ENCODE results near the gene ARHGAP22. TPM values are rescaled to one million over a fixed set of nuclear protein-coding genes. Genes with fewer than 3 reads are reported as not detected.

Gene ARHGAP22
- total and polyA plus RNA-seq, 2 donors (not counting 1 experiment from before 2014, with no cell fraction given), result 10.4 to 75.5 TPM

DNA sequence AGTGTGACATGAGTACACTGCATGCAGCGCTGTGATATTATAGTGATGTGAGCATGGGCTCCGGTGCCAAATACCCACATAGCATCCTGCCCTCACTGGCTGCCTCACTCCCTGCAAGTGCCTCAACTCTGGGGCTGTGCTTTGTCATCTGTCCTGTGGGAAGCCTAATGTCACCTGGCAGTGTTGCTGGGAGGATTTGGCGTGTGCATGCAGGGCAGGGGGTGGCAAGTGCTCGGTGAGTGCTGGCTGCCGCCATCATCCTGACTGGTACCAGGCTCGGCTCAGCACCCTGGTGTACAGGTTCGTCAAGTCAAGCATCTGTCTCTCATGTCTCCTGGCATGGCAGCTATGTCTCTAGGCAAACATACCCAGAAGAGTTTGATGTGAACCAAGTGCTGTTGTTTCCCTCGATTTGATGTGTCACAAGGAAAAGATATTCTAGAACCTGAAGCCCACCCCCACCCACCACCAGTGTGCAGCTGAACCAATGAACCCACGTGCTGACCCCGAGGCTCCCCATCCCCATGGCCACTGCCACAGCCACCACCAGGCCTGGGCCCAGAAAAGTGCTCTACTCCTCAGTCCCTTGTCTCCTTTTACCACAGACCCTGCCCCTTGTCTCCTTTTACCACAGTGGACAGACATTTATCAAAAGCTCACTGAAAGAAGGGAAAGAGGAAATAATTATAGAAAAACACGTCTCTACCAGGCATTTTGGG, 162.6 kb downstream of the ARHGAP22 start:
- Histone ChIP-seq H2AFZ (ENCODE audit: low read length) (no peak overlapping the region), H3K4me3 (replicated peaks in 1 of 4; ENCODE audit: control extremely low read depth in 1 of 4, insufficient read depth in 1 of 4, low read depth in 3 of 4, low read length in 4 of 4) (no peak overlapping the region), H3K4me1 (ENCODE audit: control insufficient read depth, extremely low read depth, insufficient read depth, low read length) (peaks cover 13% of the 10 kb centered on the region), H4K20me1 (ENCODE audit: control insufficient read depth, extremely low read depth, insufficient read depth, low read length) (no peaks in the 10 kb centered on the region), H3K79me2 (ENCODE audit: control insufficient read depth, insufficient read depth, low read length) (no peaks in the 10 kb centered on the region), H3K27ac (ENCODE audit: insufficient read depth, low read length) (no peak overlapping the region), H3K9ac (ENCODE audit: insufficient read depth, low read length) (no peak overlapping the region), H3K27me3 (ENCODE audit: control insufficient read depth, insufficient read depth, low read length) (no peaks in the 10 kb centered on the region), H3K36me3 (ENCODE audit: control insufficient read depth, insufficient read depth, low read length) (peaks cover 14% of the 10 kb centered on the region), H3K4me2 (ENCODE audit: extremely low read depth, insufficient read depth, low read length) (no peak overlapping the region), H3K9me3 (ENCODE audit: control insufficient read depth, insufficient read depth, low read depth, low read length) (no peaks in the 10 kb centered on the region)
- TF ChIP-seq, protein P1, sequence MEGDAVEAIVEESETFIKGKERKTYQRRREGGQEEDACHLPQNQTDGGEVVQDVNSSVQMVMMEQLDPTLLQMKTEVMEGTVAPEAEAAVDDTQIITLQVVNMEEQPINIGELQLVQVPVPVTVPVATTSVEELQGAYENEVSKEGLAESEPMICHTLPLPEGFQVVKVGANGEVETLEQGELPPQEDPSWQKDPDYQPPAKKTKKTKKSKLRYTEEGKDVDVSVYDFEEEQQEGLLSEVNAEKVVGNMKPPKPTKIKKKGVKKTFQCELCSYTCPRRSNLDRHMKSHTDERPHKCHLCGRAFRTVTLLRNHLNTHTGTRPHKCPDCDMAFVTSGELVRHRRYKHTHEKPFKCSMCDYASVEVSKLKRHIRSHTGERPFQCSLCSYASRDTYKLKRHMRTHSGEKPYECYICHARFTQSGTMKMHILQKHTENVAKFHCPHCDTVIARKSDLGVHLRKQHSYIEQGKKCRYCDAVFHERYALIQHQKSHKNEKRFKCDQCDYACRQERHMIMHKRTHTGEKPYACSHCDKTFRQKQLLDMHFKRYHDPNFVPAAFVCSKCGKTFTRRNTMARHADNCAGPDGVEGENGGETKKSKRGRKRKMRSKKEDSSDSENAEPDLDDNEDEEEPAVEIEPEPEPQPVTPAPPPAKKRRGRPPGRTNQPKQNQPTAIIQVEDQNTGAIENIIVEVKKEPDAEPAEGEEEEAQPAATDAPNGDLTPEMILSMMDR (conservative IDR thresholded peaks at IDR 0.05 in 1 of 2, IDR thresholded peaks at IDR 0.05 in 1 of 2; ENCODE audit: low read depth in 1 of 2, low read length in 2 of 2), result no peak
- no peak for TF ChIP-seq EZH2 (IDR thresholded peaks at IDR 0.05; ENCODE audit: low read length, missing control alignments)
- DNase-seq (ENCODE audit: low read depth in 2 of 2), result no peak

DNA sequence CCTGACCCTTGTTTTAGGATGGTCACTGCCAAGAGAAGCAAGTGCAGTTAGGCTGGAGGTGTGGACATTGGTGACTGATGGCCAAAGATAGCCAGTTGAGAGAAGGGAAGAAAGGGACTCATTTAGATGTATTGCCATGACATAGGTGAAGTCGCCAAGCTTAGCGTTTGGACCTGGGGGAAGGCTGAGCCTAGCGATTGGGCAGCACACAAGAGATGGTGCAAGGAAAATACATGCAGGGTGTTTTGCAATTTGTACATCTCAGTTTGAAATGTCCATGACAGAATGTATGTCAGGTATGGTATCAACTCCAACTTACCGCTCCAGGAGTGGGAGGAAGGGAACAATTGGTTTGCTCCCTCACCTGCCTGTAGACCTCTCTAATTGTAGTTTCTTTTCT, 164.1 kb downstream of the ARHGAP22 start:
- no peaks in the 10 kb centered on the region for H3K27me3 ChIP-seq (ENCODE audit: control insufficient read depth, insufficient read depth, low read length)
- H3K9ac ChIP-seq (ENCODE audit: insufficient read depth, low read length), result no peak overlapping the region
- H3K27ac ChIP-seq (ENCODE audit: insufficient read depth, low read length), result no peak overlapping the region
- H3K4me2 ChIP-seq (ENCODE audit: extremely low read depth, insufficient read depth, low read length), result no peak overlapping the region
- peaks cover 12% of the 10 kb centered on the region for H3K36me3 ChIP-seq (ENCODE audit: control insufficient read depth, insufficient read depth, low read length)
- H3K79me2 ChIP-seq (ENCODE audit: control insufficient read depth, insufficient read depth, low read length), result no peaks in the 10 kb centered on the region
- TF ChIP-seq EZH2 (IDR thresholded peaks at IDR 0.05; ENCODE audit: low read length, missing control alignments), result no peak
- TF ChIP-seq, protein P1 (conservative IDR thresholded peaks at IDR 0.05 in 1 of 2, IDR thresholded peaks at IDR 0.05 in 1 of 2; ENCODE audit: low read depth in 1 of 2, low read length in 2 of 2), result no peak
- no peak for DNase-seq (ENCODE audit: low read depth in 2 of 2)
- H2AFZ ChIP-seq (ENCODE audit: low read length), result no peak overlapping the region
- H3K4me1 ChIP-seq (ENCODE audit: control insufficient read depth, extremely low read depth, insufficient read depth, low read length), result peaks cover 13% of the 10 kb centered on the region
- H3K4me3 ChIP-seq (replicated peaks in 1 of 4; ENCODE audit: control extremely low read depth in 1 of 4, insufficient read depth in 1 of 4, low read depth in 3 of 4, low read length in 4 of 4), result no peak overlapping the region
- no peaks in the 10 kb centered on the region for H4K20me1 ChIP-seq (ENCODE audit: control insufficient read depth, extremely low read depth, insufficient read depth, low read length)
- H3K9me3 ChIP-seq (ENCODE audit: control insufficient read depth, insufficient read depth, low read depth, low read length), result no peaks in the 10 kb centered on the region

DNA sequence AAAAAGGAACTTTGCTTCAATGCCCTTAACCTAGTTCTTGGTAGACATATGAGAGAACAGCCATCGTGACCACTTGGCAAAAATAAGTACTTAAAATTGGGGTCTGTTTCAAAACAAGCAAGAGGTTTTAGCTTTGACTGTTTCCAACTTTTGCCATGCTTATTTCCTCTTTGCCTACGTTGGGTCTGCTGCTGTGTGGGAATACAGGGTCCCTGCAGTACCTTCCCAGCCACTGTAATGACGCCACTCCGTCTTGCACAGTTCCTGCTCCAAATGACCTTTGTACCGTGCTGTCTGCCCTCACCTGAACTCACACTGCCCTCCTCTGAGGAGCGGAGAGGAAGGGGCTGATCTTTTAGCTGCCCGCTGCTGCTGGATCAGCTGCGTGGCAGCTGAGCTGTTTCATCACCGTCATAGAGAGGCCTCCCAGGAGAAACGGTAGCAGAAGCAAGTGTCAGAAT, 165.3 kb downstream of the ARHGAP22 start:
- no peaks in the 10 kb centered on the region for H3K79me2 ChIP-seq (ENCODE audit: control insufficient read depth, insufficient read depth, low read length)
- peaks cover 5% of the 10 kb centered on the region for H3K36me3 ChIP-seq (ENCODE audit: control insufficient read depth, insufficient read depth, low read length)
- H3K4me3 ChIP-seq (replicated peaks in 1 of 4; ENCODE audit: control extremely low read depth in 1 of 4, insufficient read depth in 1 of 4, low read depth in 3 of 4, low read length in 4 of 4), result no peak overlapping the region
- DNase-seq (ENCODE audit: low read depth in 2 of 2), result peak; percentile 58 to 62
- no peak for TF ChIP-seq EZH2 (IDR thresholded peaks at IDR 0.05; ENCODE audit: low read length, missing control alignments)
- TF ChIP-seq, protein P1 (conservative IDR thresholded peaks at IDR 0.05 in 1 of 2, IDR thresholded peaks at IDR 0.05 in 1 of 2; ENCODE audit: low read depth in 1 of 2, low read length in 2 of 2), result no peak
- peaks cover 13% of the 10 kb centered on the region for H3K4me1 ChIP-seq (ENCODE audit: control insufficient read depth, extremely low read depth, insufficient read depth, low read length)
- no peaks in the 10 kb centered on the region for H3K9me3 ChIP-seq (ENCODE audit: control insufficient read depth, insufficient read depth, low read depth, low read length)
- H2AFZ ChIP-seq (ENCODE audit: low read length), result no peak overlapping the region
- no peak overlapping the region for H3K9ac ChIP-seq (ENCODE audit: insufficient read depth, low read length)
- H3K27me3 ChIP-seq (ENCODE audit: control insufficient read depth, insufficient read depth, low read length), result no peaks in the 10 kb centered on the region
- H3K27ac ChIP-seq (ENCODE audit: insufficient read depth, low read length), result peak overlapping the region; percentile 38
- H4K20me1 ChIP-seq (ENCODE audit: control insufficient read depth, extremely low read depth, insufficient read depth, low read length), result no peaks in the 10 kb centered on the region
- peak overlapping the region; percentile 32 for H3K4me2 ChIP-seq (ENCODE audit: extremely low read depth, insufficient read depth, low read length)
